ENCODE results near the gene FAM110C.

- TF ChIP-seq, protein P1, sequence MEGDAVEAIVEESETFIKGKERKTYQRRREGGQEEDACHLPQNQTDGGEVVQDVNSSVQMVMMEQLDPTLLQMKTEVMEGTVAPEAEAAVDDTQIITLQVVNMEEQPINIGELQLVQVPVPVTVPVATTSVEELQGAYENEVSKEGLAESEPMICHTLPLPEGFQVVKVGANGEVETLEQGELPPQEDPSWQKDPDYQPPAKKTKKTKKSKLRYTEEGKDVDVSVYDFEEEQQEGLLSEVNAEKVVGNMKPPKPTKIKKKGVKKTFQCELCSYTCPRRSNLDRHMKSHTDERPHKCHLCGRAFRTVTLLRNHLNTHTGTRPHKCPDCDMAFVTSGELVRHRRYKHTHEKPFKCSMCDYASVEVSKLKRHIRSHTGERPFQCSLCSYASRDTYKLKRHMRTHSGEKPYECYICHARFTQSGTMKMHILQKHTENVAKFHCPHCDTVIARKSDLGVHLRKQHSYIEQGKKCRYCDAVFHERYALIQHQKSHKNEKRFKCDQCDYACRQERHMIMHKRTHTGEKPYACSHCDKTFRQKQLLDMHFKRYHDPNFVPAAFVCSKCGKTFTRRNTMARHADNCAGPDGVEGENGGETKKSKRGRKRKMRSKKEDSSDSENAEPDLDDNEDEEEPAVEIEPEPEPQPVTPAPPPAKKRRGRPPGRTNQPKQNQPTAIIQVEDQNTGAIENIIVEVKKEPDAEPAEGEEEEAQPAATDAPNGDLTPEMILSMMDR (conservative IDR thresholded peaks at IDR 0.05 in 1 of 2, IDR thresholded peaks at IDR 0.05 in 1 of 2; ENCODE audit: low read depth in 1 of 2, low read length in 2 of 2), result no peak
- TF ChIP-seq EZH2 (IDR thresholded peaks at IDR 0.05; ENCODE audit: low read length, missing control alignments), result no peak
Observed at GRCh38 chr2:46131-46470, 204 bp downstream of the FAM110C start.
